ENCODE results near the gene ZMIZ1. TPM values are rescaled to one million over a fixed set of nuclear protein-coding genes. Genes with fewer than 3 reads are reported as not detected.
"Not testable (repeated sequence)": the region's sequence is repeated elsewhere in the genome, so short reads cannot be mapped to it uniquely, and the experiment has no call there.

The ZMIZ1 gene
- polyA plus RNA-seq, 3 donors = 3.3 to 64.6 (median 8.9) TPM

- peaks cover 68 to 72% of the 10 kb centered on the region in 2 donors for H3K36me3 Mint-ChIP-seq
- Histone ChIP-seq H3K9ac (ENCODE audit: insufficient read depth, low read length, poor library complexity, severe bottlenecking) (no peak overlapping the region), H3K79me2 (ENCODE audit: insufficient read depth, low read length) (peaks cover 30% of the 10 kb centered on the region), H4K20me1 (ENCODE audit: insufficient read depth, low read length) (peaks cover 27% of the 10 kb centered on the region), H3K36me3 (replicated peaks in 1 of 2; ENCODE audit: control insufficient read depth in 1 of 2, insufficient read depth in 2 of 2, low read length in 2 of 2) (peaks cover 32 to 62% of the 10 kb centered on the region in 2 donors), H3K9me3 (replicated peaks in 1 of 2; ENCODE audit: control insufficient read depth in 1 of 2, insufficient read depth in 1 of 2, low read length in 2 of 2) (no peaks in the 10 kb centered on the region), H3K4me2 (replicated peaks; ENCODE audit: extremely low read depth, low read length, poor library complexity, severe bottlenecking) (no peak overlapping the region), H3K27me3 (ENCODE audit: control insufficient read depth in 2 of 2, insufficient read depth in 2 of 2, low read length in 2 of 2) (no peaks in the 10 kb centered on the region), H3K27ac (ENCODE audit: low read depth in 1 of 2, low read length in 2 of 2) (peak overlapping the region in 1 of 2 donors; percentile 31), H2AFZ (ENCODE audit: insufficient read depth, low read depth, low read length, poor library complexity, severe bottlenecking) (no peak overlapping the region), H3K4me3 (replicated peaks in 1 of 3; ENCODE audit: low read depth in 2 of 3, low read length in 3 of 3) (no peak overlapping the region), H3K4me1 (ENCODE audit: control insufficient read depth in 1 of 2, insufficient read depth in 2 of 2, low read length in 2 of 2) (peaks cover 31 to 32% of the 10 kb centered on the region in 2 donors)
- DNase-seq = no peak
- peak overlapping the region in 3 of 7 donors; percentile 15 to 61 (median 23) for H3K27ac Mint-ChIP-seq
- peaks cover 0 to 3% (median 0%) of the 10 kb centered on the region in 7 donors for H3K9me3 Mint-ChIP-seq
- H3K4me1 Mint-ChIP-seq = peaks cover 42% of the 10 kb centered on the region
- peaks cover 0 to 7% (median 3%) of the 10 kb centered on the region in 3 donors for H3K27me3 Mint-ChIP-seq (ENCODE audit: low read depth in 3 of 3)
- H3K4me3 Mint-ChIP-seq = no peak overlapping the region
- intact Hi-C loops (cut with micrococcal nuclease) = no loop called here
- 96% methylated on average over 13 of the region's 13 CpGs for WGBS (ENCODE audit: insufficient coverage)
- TF ChIP-seq, protein P1, sequence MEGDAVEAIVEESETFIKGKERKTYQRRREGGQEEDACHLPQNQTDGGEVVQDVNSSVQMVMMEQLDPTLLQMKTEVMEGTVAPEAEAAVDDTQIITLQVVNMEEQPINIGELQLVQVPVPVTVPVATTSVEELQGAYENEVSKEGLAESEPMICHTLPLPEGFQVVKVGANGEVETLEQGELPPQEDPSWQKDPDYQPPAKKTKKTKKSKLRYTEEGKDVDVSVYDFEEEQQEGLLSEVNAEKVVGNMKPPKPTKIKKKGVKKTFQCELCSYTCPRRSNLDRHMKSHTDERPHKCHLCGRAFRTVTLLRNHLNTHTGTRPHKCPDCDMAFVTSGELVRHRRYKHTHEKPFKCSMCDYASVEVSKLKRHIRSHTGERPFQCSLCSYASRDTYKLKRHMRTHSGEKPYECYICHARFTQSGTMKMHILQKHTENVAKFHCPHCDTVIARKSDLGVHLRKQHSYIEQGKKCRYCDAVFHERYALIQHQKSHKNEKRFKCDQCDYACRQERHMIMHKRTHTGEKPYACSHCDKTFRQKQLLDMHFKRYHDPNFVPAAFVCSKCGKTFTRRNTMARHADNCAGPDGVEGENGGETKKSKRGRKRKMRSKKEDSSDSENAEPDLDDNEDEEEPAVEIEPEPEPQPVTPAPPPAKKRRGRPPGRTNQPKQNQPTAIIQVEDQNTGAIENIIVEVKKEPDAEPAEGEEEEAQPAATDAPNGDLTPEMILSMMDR (IDR thresholded peaks at IDR 0.05) = no peak
Measured at GRCh38 chr10:79277579-79278269, 209.0 kb downstream of the ZMIZ1 start.

DNA sequence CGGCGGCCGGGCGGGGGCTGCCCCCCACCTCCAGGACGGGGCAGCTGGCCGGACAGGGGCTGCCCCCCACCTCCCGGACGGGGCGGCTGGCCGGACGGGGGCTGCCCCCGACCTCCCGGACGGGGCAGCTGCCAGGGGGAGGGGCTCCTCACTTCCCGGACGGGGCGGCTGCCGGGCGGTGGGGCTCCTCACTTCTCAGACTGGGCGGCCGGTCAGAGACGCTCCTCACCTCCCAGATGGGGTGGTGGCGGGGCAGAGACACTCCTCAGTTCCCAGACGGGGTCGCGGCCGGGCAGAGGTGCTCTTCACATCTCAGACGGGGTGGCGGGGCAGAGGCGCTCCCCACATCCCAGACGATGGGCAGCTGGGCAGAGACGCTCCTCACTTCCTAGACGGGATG, 210.3 kb downstream of the ZMIZ1 start:
- H3K9ac ChIP-seq (ENCODE audit: insufficient read depth, low read length, poor library complexity, severe bottlenecking); H2AFZ ChIP-seq (ENCODE audit: insufficient read depth, low read depth, low read length, poor library complexity, severe bottlenecking); H3K4me3 ChIP-seq (replicated peaks in 1 of 3; ENCODE audit: low read depth in 2 of 3, low read length in 3 of 3); H3K27me3 ChIP-seq (ENCODE audit: control insufficient read depth in 2 of 2, insufficient read depth in 2 of 2, low read length in 2 of 2); H3K9me3 Mint-ChIP-seq; H3K4me2 ChIP-seq (replicated peaks; ENCODE audit: extremely low read depth, low read length, poor library complexity, severe bottlenecking); H3K27me3 Mint-ChIP-seq (ENCODE audit: low read depth in 3 of 3); H3K9me3 ChIP-seq (replicated peaks in 1 of 2; ENCODE audit: control insufficient read depth in 1 of 2, insufficient read depth in 1 of 2, low read length in 2 of 2); intact Hi-C loops (cut with micrococcal nuclease); H3K27ac ChIP-seq (ENCODE audit: low read depth in 1 of 2, low read length in 2 of 2); DNase-seq; H3K4me3 Mint-ChIP-seq: not testable (repeated sequence)
- peak overlapping the region in 4 of 7 donors; percentile 3 to 82 (median 60) for H3K27ac Mint-ChIP-seq
- Histone ChIP-seq H3K36me3 (replicated peaks in 1 of 2; ENCODE audit: control insufficient read depth in 1 of 2, insufficient read depth in 2 of 2, low read length in 2 of 2) (peaks cover 32 to 62% of the 10 kb centered on the region in 2 donors), H3K79me2 (ENCODE audit: insufficient read depth, low read length) (peaks cover 17% of the 10 kb centered on the region), H4K20me1 (ENCODE audit: insufficient read depth, low read length) (peaks cover 27% of the 10 kb centered on the region), H3K4me1 (ENCODE audit: control insufficient read depth in 1 of 2, insufficient read depth in 2 of 2, low read length in 2 of 2) (peaks cover 32% of the 10 kb centered on the region in 2 donors)
- WGBS (ENCODE audit: insufficient coverage) = 98% methylated on average over 15 of the region's 33 CpGs
- peaks cover 70 to 73% of the 10 kb centered on the region in 2 donors for H3K36me3 Mint-ChIP-seq
- H3K4me1 Mint-ChIP-seq = peaks cover 42% of the 10 kb centered on the region
